Common myeloid progenitor, CD34-positive (primary cell): ENCODE data around the gene ANKH.

Experiments used
- CTCF ChIA-PET: fragments of 350-600 bp; sonication (Branson Sonifier 250); formaldehyde crosslinking; loops from one replicate; lab custom pipeline; 2021; ENCODE audit warnings: antibody characterized with exemption; lab: Charles Lee
- POLR2A ChIA-PET: fragments of 350-600 bp; sonication (Branson Sonifier 250); formaldehyde crosslinking; loops from one replicate; lab custom pipeline; 2021; ENCODE audit warnings: antibody characterized with exemption; lab: Charles Lee
- DNase-seq, 3 donors: peaks; one replicate each; pipeline versions ENCODE4 v3.0.0 to v3.0.0-alpha.2; 2013
- H3K27ac ChIP-seq, 2 experiments: 1 replicate in 1 of 2; 2 replicates in 1 of 2; pipeline ENCODE4 v1.7.0; 2013; ENCODE audit warnings: inconsistent platforms in 2 of 2, low read length in 2 of 2, mild to moderate bottlenecking in 2 of 2, low read depth in 1 of 2, moderate library complexity in 1 of 2; ENCODE audit not compliant: severe bottlenecking in 2 of 2, insufficient read depth in 1 of 2, poor library complexity in 1 of 2
- H3K27me3 ChIP-seq, 5 experiments: replicated peaks in 2 of 5; 1 replicate in 3 of 5; 2 replicates in 2 of 5; pipeline versions ENCODE4 v1.6.1 to v1.7.0; 2013; ENCODE audit warnings: low read length in 4 of 5, mild to moderate bottlenecking in 2 of 5, moderate library complexity in 2 of 5, inconsistent platforms in 1 of 5; ENCODE audit not compliant: insufficient read depth in 5 of 5, control insufficient read depth in 4 of 5
- H3K36me3 ChIP-seq, 4 experiments: 1 replicate in 2 of 4; 2 replicates in 2 of 4; pipeline versions ENCODE4 v1.6.1 to v1.7.0; 2013; ENCODE audit warnings: low read length in 3 of 4, control low read depth in 1 of 4, mild to moderate bottlenecking in 1 of 4; ENCODE audit not compliant: control insufficient read depth in 4 of 4, insufficient read depth in 4 of 4
- H3K4me1 ChIP-seq, 4 experiments: 1 replicate in 3 of 4; 2 replicates in 1 of 4; pipeline versions ENCODE4 v1.6.1 to v1.7.1; 2013; ENCODE audit warnings: low read length in 3 of 4, mild to moderate bottlenecking in 3 of 4, control low read depth in 1 of 4, inconsistent platforms in 1 of 4, moderate library complexity in 1 of 4; ENCODE audit not compliant: control insufficient read depth in 4 of 4, insufficient read depth in 4 of 4; ENCODE audit errors: control extremely low read depth in 1 of 4
- H3K4me3 ChIP-seq, 7 experiments: 1 replicate in 4 of 7; 2 replicates in 3 of 7; pipeline versions ENCODE4 v1.5.1 to v1.7.0; 2013; ENCODE audit warnings: mild to moderate bottlenecking in 7 of 7, low read length in 6 of 7, moderate library complexity in 6 of 7, inconsistent platforms in 2 of 7, low read depth in 2 of 7, control low read depth in 1 of 7; ENCODE audit not compliant: insufficient read depth in 4 of 7, control insufficient read depth in 1 of 7; ENCODE audit errors: extremely low read depth in 1 of 7
- H3K9me3 ChIP-seq, 5 experiments: 1 replicate in 4 of 5; 2 replicates in 1 of 5; pipeline versions ENCODE4 v1.6.1 to v1.7.1; 2013; ENCODE audit warnings: low read length in 4 of 5, mild to moderate bottlenecking in 2 of 5, inconsistent platforms in 1 of 5, low read depth in 1 of 5, moderate library complexity in 1 of 5; ENCODE audit not compliant: control insufficient read depth in 4 of 5, insufficient read depth in 2 of 5; ENCODE audit errors: control extremely low read depth in 1 of 5
- WGBS: methylation state at CpG from one replicate; pipeline ENCODE4 v1.1.5; 2013; ENCODE audit not compliant: insufficient coverage; 5-methylcytosine and 5-hydroxymethylcytosine counted together

ANKH gene

GRCh38 chr5:14830210-14831005 is 41.2 kb downstream of the ANKH start:
- CTCF ChIA-PET: no interaction called here
- Histone ChIP-seq H3K9me3 (no peaks in the 10 kb centered on the region), H3K27me3 (no peaks in the 10 kb centered on the region), H3K4me3 (no peak overlapping the region), H3K36me3 (no peaks in the 10 kb centered on the region), H3K4me1 (no peaks in the 10 kb centered on the region), H3K27ac (no peak overlapping the region)
- 98% methylated on average over 12 of the region's 12 CpGs for WGBS
- no peak for DNase-seq
- POLR2A ChIA-PET: no interaction called here

- H3K27ac ChIP-seq: no peak overlapping the region
- 100% methylated on average over 3 of the region's 3 CpGs for WGBS
- no peak for DNase-seq
- no peaks in the 10 kb centered on the region for H3K36me3 ChIP-seq
- H3K27me3 ChIP-seq: no peaks in the 10 kb centered on the region
- H3K4me1 ChIP-seq: no peaks in the 10 kb centered on the region
- H3K9me3 ChIP-seq: no peaks in the 10 kb centered on the region
- ChIA-PET CTCF (interaction anchor here (0.9 to 1.3 kb wide), 2 partner anchors 18 to 20 kb away, joined by 4 read pairs; no protein-coding TSS in a partner anchor), POLR2A (no interaction called here)
- H3K4me3 ChIP-seq: no peak overlapping the region
Observed at GRCh38 chr5:14829396-14829795, 42.2 kb downstream of the ANKH start.

- no peaks in the 10 kb centered on the region for H3K4me1 ChIP-seq
- H3K36me3 ChIP-seq: no peaks in the 10 kb centered on the region
- DNase-seq: no peak
- no peaks in the 10 kb centered on the region for H3K9me3 ChIP-seq
- POLR2A ChIA-PET: no interaction called here
- no peak overlapping the region for H3K4me3 ChIP-seq
- no peak overlapping the region for H3K27ac ChIP-seq
- no peaks in the 10 kb centered on the region for H3K27me3 ChIP-seq
- WGBS: 100% methylated on average over 2 of the region's 4 CpGs
- CTCF ChIA-PET: interaction anchor here (1.3 to 1.8 kb wide), 2 partner anchors 13 to 18 kb away, joined by 4 to 5 read pairs; no protein-coding TSS in a partner anchor
Observed at GRCh38 chr5:14826714-14827113, 44.9 kb downstream of the ANKH start.

- Histone ChIP-seq H3K4me3 (no peak overlapping the region), H3K9me3 (no peaks in the 10 kb centered on the region), H3K27me3 (no peaks in the 10 kb centered on the region), H3K36me3 (no peaks in the 10 kb centered on the region), H3K27ac (no peak overlapping the region), H3K4me1 (no peaks in the 10 kb centered on the region)
- no peak for DNase-seq
- POLR2A ChIA-PET: no interaction called here
- CTCF ChIA-PET: interaction anchor here (1.1 to 1.8 kb wide), 3 partner anchors 12 to 96 kb away, joined by 3 to 5 read pairs (median 4); no protein-coding TSS in a partner anchor
- WGBS: no CpG with 5 or more reads among the region's 2 CpGs
Observed at GRCh38 chr5:14825977-14826376, 45.6 kb downstream of the ANKH start.

GRCh38 chr5:14824499-14824898 is 47.1 kb downstream of the ANKH start:
- Histone ChIP-seq H3K27me3 (no peaks in the 10 kb centered on the region), H3K4me3 (no peak overlapping the region), H3K4me1 (no peaks in the 10 kb centered on the region), H3K27ac (no peak overlapping the region), H3K36me3 (no peaks in the 10 kb centered on the region), H3K9me3 (no peaks in the 10 kb centered on the region)
- no peak for DNase-seq
- CTCF ChIA-PET: interaction anchor here (1.0 kb wide), 1 partner anchor 15 kb away, joined by 4 read pairs; no protein-coding TSS in a partner anchor
- 100% methylated on average over 1 of the region's 3 CpGs for WGBS
- POLR2A ChIA-PET: no interaction called here

- H3K4me3 ChIP-seq: no peak overlapping the region
- CTCF ChIA-PET: no interaction called here
- no peak for DNase-seq
- no peak overlapping the region for H3K27ac ChIP-seq
- no peaks in the 10 kb centered on the region for H3K9me3 ChIP-seq
- 97% methylated on average over 4 of the region's 9 CpGs for WGBS
- no peaks in the 10 kb centered on the region for H3K27me3 ChIP-seq
- H3K36me3 ChIP-seq: no peaks in the 10 kb centered on the region
- H3K4me1 ChIP-seq: no peaks in the 10 kb centered on the region
- POLR2A ChIA-PET: no interaction called here
Observed at GRCh38 chr5:14821100-14821845, 50.3 kb downstream of the ANKH start.
